H1 (cell line): ENCODE measurements around the gene SON. TPM values are rescaled to one million over a fixed set of nuclear protein-coding genes. Genes with fewer than 3 reads are reported as not detected.

Experiments used
- CTCF ChIA-PET: fragments of 300-600 bp; sonication (Branson Sonifier 250); formaldehyde crosslinking; loops from one replicate; lab custom pipeline; 2021; ENCODE audit not compliant: partially characterized antibody; lab: Charles Lee
- POLR2A ChIA-PET: fragments of 300-600 bp; sonication (Branson Sonifier 250); formaldehyde crosslinking; loops from one replicate; lab custom pipeline; 2021; ENCODE audit warnings: inconsistent platforms; ENCODE audit not compliant: partially characterized antibody; lab: Charles Lee
- DNase-seq, 2 experiments: peaks; one replicate each; pipeline versions ENCODE4 v3.0.0 to v3.0.0-alpha.2; 2010 to 2022; ENCODE audit warnings: low spot score in 2 of 2, low read depth in 1 of 2, mixed read lengths in 1 of 2
- FAIRE-seq: peaks from 2 replicates; lab custom pipeline; 2011; peaks lifted over from hg19 to GRCh38; lab: Jason Lieb, UNC
- H2AFZ ChIP-seq: 2 replicates; pipeline ENCODE4 v1.8.1; 2012; ENCODE audit warnings: low read length, inconsistent platforms
- H2AK5ac ChIP-seq: 2 replicates; pipeline ENCODE4 v1.6.1; 2013; ENCODE audit warnings: low read depth, low read length
- H2BK120ac ChIP-seq: replicated peaks from 2 replicates; pipeline ENCODE3; 2013; ENCODE audit warnings: low read depth, low read length, inconsistent platforms
- H2BK12ac ChIP-seq: 2 replicates; pipeline ENCODE4 v1.6.1; 2013; ENCODE audit warnings: low read depth, low read length
- H2BK15ac ChIP-seq: 2 replicates; pipeline ENCODE4 v1.6.1; 2013; ENCODE audit warnings: low read length
- H2BK20ac ChIP-seq: 2 replicates; pipeline ENCODE4 v1.6.1; 2013; ENCODE audit warnings: low read length
- H2BK5ac ChIP-seq: 2 replicates; pipeline ENCODE4 v1.6.1; 2013; ENCODE audit warnings: low read depth, low read length
- H3K14ac ChIP-seq: 2 replicates; pipeline ENCODE4 v1.6.1; 2013; ENCODE audit warnings: inconsistent platforms; ENCODE audit not compliant: insufficient read length
- H3K18ac ChIP-seq: 2 replicates; pipeline ENCODE4 v1.6.1; 2013; ENCODE audit warnings: low read length; ENCODE audit errors: extremely low read depth
- H3K23ac ChIP-seq: 2 replicates; pipeline ENCODE4 v1.6.1; 2013; ENCODE audit warnings: inconsistent platforms; ENCODE audit not compliant: insufficient read length
- H3K23me2 ChIP-seq: 2 replicates; pipeline ENCODE4 v1.6.1; 2013; ENCODE audit warnings: low read depth, low read length
- H3K27ac ChIP-seq: 2 replicates; pipeline ENCODE4 v1.6.1; 2011; ENCODE audit warnings: low read depth, low read length, inconsistent platforms
- H3K27me3 ChIP-seq, 4 experiments: replicated peaks in 1 of 4; 1 replicate in 1 of 4; 2 replicates in 3 of 4; pipeline versions ENCODE4 v1.6.1 to v1.8.1; 2011 to 2013; ENCODE audit warnings: low read length in 3 of 4, mild to moderate bottlenecking in 3 of 4, inconsistent platforms in 2 of 4, mixed read lengths in 2 of 4, moderate library complexity in 1 of 4; ENCODE audit not compliant: control insufficient read depth in 3 of 4, insufficient read depth in 3 of 4; ENCODE audit errors: extremely low read depth in 1 of 4
- H3K36me3 ChIP-seq, 4 experiments: 2 replicates each; pipeline versions ENCODE4 v1.6.1 to v1.8.1; 2011 to 2013; ENCODE audit warnings: mild to moderate bottlenecking in 4 of 4, low read length in 3 of 4, moderate library complexity in 2 of 4, control low read depth in 1 of 4, inconsistent platforms in 1 of 4; ENCODE audit not compliant: insufficient read depth in 4 of 4, control insufficient read depth in 2 of 4
- H3K4ac ChIP-seq: replicated peaks from 2 replicates; pipeline ENCODE3; 2013; ENCODE audit warnings: low read length, low read depth, mixed read lengths, inconsistent platforms; ENCODE audit not compliant: insufficient read length
- H3K4me1 ChIP-seq, 4 experiments: replicated peaks in 1 of 4; 1 replicate in 1 of 4; 2 replicates in 3 of 4; pipeline versions ENCODE4 v1.6.1 to v1.8.1; 2011 to 2013; ENCODE audit warnings: low read length in 3 of 4, inconsistent platforms in 2 of 4, mixed read lengths in 1 of 4; ENCODE audit not compliant: insufficient read depth in 4 of 4, control insufficient read depth in 3 of 4
- H3K4me2 ChIP-seq, 2 experiments: 2 replicates each; pipeline versions ENCODE4 v1.6.1 to v1.8.1; 2011 to 2013; ENCODE audit warnings: low read depth in 2 of 2, low read length in 2 of 2, control low read depth in 1 of 2, inconsistent platforms in 1 of 2, mild to moderate bottlenecking in 1 of 2; ENCODE audit not compliant: insufficient read depth in 1 of 2
- H3K4me3 ChIP-seq, 4 experiments: fragments of 200-600, 300-600 bp in 1 of 4; sonication (generic), shearing (Covaris generic), sonication (Bioruptor Twin) in 1 of 4; 2 replicates each; pipeline versions ENCODE4 v1.5.1 to v1.8.1; 2011 to 2016; ENCODE audit warnings: low read length in 4 of 4, low read depth in 3 of 4, control low read depth in 2 of 4, inconsistent platforms in 2 of 4, mild to moderate bottlenecking in 2 of 4, mixed read lengths in 1 of 4, moderate library complexity in 1 of 4; ENCODE audit not compliant: insufficient read depth in 2 of 4; ENCODE audit errors: extremely low read depth in 1 of 4
- H3K56ac ChIP-seq: replicated peaks from 2 replicates; pipeline ENCODE3; 2013; ENCODE audit warnings: low read depth, mild to moderate bottlenecking, mixed read lengths, low read length, inconsistent platforms; ENCODE audit not compliant: insufficient read length
- H3K79me1 ChIP-seq: 2 replicates; pipeline ENCODE4 v1.6.1; 2013; ENCODE audit warnings: low read depth, low read length, control low read depth
- H3K79me2 ChIP-seq, 2 experiments: 2 replicates each; pipeline versions ENCODE4 v1.6.1 to v1.8.1; 2012 to 2013; ENCODE audit warnings: low read length in 2 of 2, mild to moderate bottlenecking in 2 of 2, inconsistent platforms in 1 of 2; ENCODE audit not compliant: insufficient read depth in 2 of 2, control insufficient read depth in 1 of 2
- H3K9ac ChIP-seq, 4 experiments: replicated peaks in 1 of 4; 1 replicate in 1 of 4; 2 replicates in 3 of 4; pipeline versions ENCODE4 v1.6.1 to v1.8.1; 2011 to 2013; ENCODE audit warnings: low read depth in 3 of 4, low read length in 3 of 4, control low read depth in 2 of 4, mild to moderate bottlenecking in 2 of 4, moderate library complexity in 2 of 4, inconsistent platforms in 1 of 4; ENCODE audit errors: extremely low read depth in 1 of 4
- H3K9me3 ChIP-seq, 2 experiments: 2 replicates each; pipeline versions ENCODE4 v1.6.1 to v1.8.1; 2012 to 2013; ENCODE audit warnings: mild to moderate bottlenecking in 2 of 2, moderate library complexity in 2 of 2, control low read depth in 1 of 2, inconsistent platforms in 1 of 2, low read depth in 1 of 2, low read length in 1 of 2, mixed read lengths in 1 of 2; ENCODE audit not compliant: insufficient read depth in 2 of 2
- H4K20me1 ChIP-seq, 2 experiments: replicated peaks in 1 of 2; 2 replicates each; pipeline versions ENCODE3 to v1.8.1; 2011 to 2013; ENCODE audit warnings: inconsistent platforms in 2 of 2, low read length in 2 of 2, mild to moderate bottlenecking in 1 of 2; ENCODE audit not compliant: insufficient read depth in 2 of 2, control insufficient read depth in 1 of 2
- H4K5ac ChIP-seq: 2 replicates; pipeline ENCODE4 v1.6.1; 2013; ENCODE audit warnings: low read length, low read depth, mixed read lengths, inconsistent platforms; ENCODE audit not compliant: insufficient read length
- H4K8ac ChIP-seq: 2 replicates; pipeline ENCODE4 v1.8.0; 2013; ENCODE audit warnings: mild to moderate bottlenecking, moderate library complexity, low read length, inconsistent platforms; ENCODE audit not compliant: insufficient read depth; ENCODE audit errors: extremely low read depth
- H4K91ac ChIP-seq: replicated peaks from 2 replicates; pipeline ENCODE3; 2013; ENCODE audit warnings: low read length, mixed read lengths, inconsistent platforms; ENCODE audit not compliant: insufficient read length
- ASH2L ChIP-seq: fragments of 200-600, 300-600 bp; sonication (generic); IDR thresholded peaks from one replicate; pipeline ENCODE4 v1.7.1; 2017; ENCODE audit warnings: low read length
- BCL11A ChIP-seq, 2 experiments: IDR thresholded peaks; one replicate each; pipeline ENCODE4 v1.6.1; 2011; ENCODE audit warnings: low read depth in 2 of 2, low read length in 2 of 2, mild to moderate bottlenecking in 2 of 2
- BRCA1 ChIP-seq: IDR thresholded peaks from 2 replicates; pipeline ENCODE4 v1.6.1; 2012; ENCODE audit warnings: low read depth, low read length, improper control_type of control experiment
- CBX8 ChIP-seq: fragments of 300-800, 300-1000 bp; sonication (generic); IDR thresholded peaks from 2 replicates; pipeline ENCODE4 v1.7.1; 2016; ENCODE audit warnings: low read depth, low read length, borderline replicate concordance
- EGR1 ChIP-seq: IDR thresholded peaks from 2 replicates; pipeline ENCODE4 v1.6.1; 2011; ENCODE audit warnings: low read depth, low read length, borderline replicate concordance
- GTF2F1 ChIP-seq: IDR thresholded peaks from 2 replicates; pipeline ENCODE4 v1.6.1; 2012; ENCODE audit warnings: low read depth, low read length, improper control_type of control experiment, borderline replicate concordance
- MAFK ChIP-seq: IDR thresholded peaks from 2 replicates; pipeline ENCODE4 v1.6.1; 2012; ENCODE audit warnings: low read depth, mild to moderate bottlenecking, improper control_type of control experiment, low read length
- POLR2A ChIP-seq, 2 experiments: IDR thresholded peaks; 1 replicate in 1 of 2; 2 replicates in 1 of 2; pipeline ENCODE4 v1.6.1; 2011; ENCODE audit warnings: low read depth in 2 of 2, low read length in 2 of 2, mild to moderate bottlenecking in 2 of 2; ENCODE audit errors: control extremely low read depth in 1 of 2
- POU5F1 ChIP-seq: IDR thresholded peaks from 2 replicates; pipeline ENCODE4 v1.6.1; 2011; ENCODE audit warnings: low read depth, mild to moderate bottlenecking, low read length, moderate library complexity
- RFX5 ChIP-seq: IDR thresholded peaks from 2 replicates; pipeline ENCODE4 v1.6.1; 2011; ENCODE audit warnings: low read depth, low read length, improper control_type of control experiment, borderline replicate concordance
- SP4 ChIP-seq: IDR thresholded peaks from 2 replicates; pipeline ENCODE4 v1.6.1; 2012; ENCODE audit warnings: low read length, inconsistent platforms
- SRF ChIP-seq: IDR thresholded peaks from 2 replicates; pipeline ENCODE4 v1.6.1; 2011; ENCODE audit warnings: mild to moderate bottlenecking, low read depth, low read length, moderate library complexity
- TAF1 ChIP-seq: IDR thresholded peaks from 2 replicates; pipeline ENCODE4 v1.6.1; 2011; ENCODE audit warnings: mild to moderate bottlenecking, low read depth, low read length
- WGBS, 2 experiments: shearing (Covaris generic) in 1 of 2; methylation state at CpG; one replicate each; pipeline versions ENCODE4 v1.1.6 to v1.1.7; 2013 to 2015; ENCODE audit warnings: low lambda C conversion rate in 2 of 2, mixed read lengths in 2 of 2, inconsistent platforms in 1 of 2, low coverage in 1 of 2, missing lambda C conversion rate in 1 of 2; ENCODE audit not compliant: insufficient replicate concordance in 2 of 2, insufficient coverage in 1 of 2, insufficient read length in 1 of 2; ENCODE audit errors: extremely low coverage in 1 of 2, missing lambda C conversion rate in 1 of 2; 5-methylcytosine and 5-hydroxymethylcytosine counted together
- polyA plus RNA-seq, 7 experiments: library from polyadenylated mRNA; depleted of rRNA in 3 of 7; stranded (reverse) in 5 of 7; unstranded in 2 of 7; fragments of >200 nt in 5 of 7; fragments of 200-250 nt in 2 of 7; gene quantifications; 1 replicate in 5 of 7; 2 replicates in 1 of 7; 4 replicates in 1 of 7; pipeline versions ENCODE4 v1.2.1 to v1.2.3, GENCODE V29; 2011 to 2013; ENCODE audit warnings: missing spikeins in 2 of 7, mixed read lengths in 2 of 7
- total RNA-seq: library from RNA; stranded (reverse); fragmentation: NEBNext Ultra II Directional; extraction: Animal tissue kit (Norgen Biotek cat#: 25700); gene quantifications from 2 replicates; pipeline ENCODE4 v1.2.1, GENCODE V29; 2021

The SON gene
- total and polyA plus RNA-seq, 2 of the 8 experiments (the other 6 are each of a cell fraction or from before 2014, with no cell fraction given): 122 to 274 TPM

DNA sequence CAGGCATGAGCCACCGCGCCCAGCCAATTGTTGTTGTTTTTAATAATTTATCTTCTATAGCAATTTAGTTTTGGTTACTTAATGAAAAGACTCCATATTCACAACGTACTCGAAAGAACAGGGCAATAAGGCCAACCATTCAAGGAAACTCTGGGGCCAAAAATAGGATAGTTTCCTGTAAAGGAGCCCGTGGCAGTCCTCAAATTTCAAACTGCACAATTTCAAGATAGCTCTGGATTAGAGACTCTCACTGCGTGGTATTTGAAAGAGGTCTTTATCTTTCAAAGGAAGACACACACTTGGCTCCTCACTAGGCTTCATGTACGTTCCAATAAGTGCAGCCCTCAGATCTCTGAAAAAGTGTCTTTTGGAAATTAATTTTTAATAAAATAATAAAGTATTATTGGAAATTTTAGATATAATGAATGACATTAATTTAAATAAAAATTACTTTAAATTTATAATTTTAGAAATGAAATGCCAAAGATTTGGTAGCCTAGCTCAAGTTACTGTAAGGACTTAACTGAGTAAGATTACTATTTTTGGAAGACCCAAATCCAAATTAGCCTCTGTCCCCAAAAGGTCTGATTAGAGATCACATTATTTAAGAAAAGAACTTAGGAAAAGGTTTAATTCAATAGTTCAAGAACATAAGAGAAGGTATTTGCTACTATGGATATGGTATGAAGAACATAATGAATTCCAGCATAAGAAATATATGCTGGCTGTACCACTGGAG is 68.3 kb downstream of the SON start:
- no peak for DNase-seq
- H3K27me3 ChIP-seq: no peaks in the 10 kb centered on the region
- H4K5ac ChIP-seq: no peak overlapping the region
- H3K23ac ChIP-seq: no peak overlapping the region
- H2BK5ac ChIP-seq: no peak overlapping the region
- no peak overlapping the region for H3K18ac ChIP-seq
- H3K23me2 ChIP-seq: no peaks in the 10 kb centered on the region
- no peak overlapping the region for H2BK20ac ChIP-seq
- H3K4me1 ChIP-seq: no peaks in the 10 kb centered on the region
- FAIRE-seq: no peak
- H3K14ac ChIP-seq: no peak overlapping the region
- H3K56ac ChIP-seq: no peak overlapping the region
- POLR2A ChIA-PET: interaction anchor here (0.9 kb wide), 1 partner anchor 17 kb away, joined by 3 read pairs; no protein-coding TSS in a partner anchor
- H3K9ac ChIP-seq: no peak overlapping the region
- H2AK5ac ChIP-seq: no peak overlapping the region
- H4K8ac ChIP-seq: no peak overlapping the region
- no peak overlapping the region for H3K27ac ChIP-seq
- H3K4me2 ChIP-seq: no peak overlapping the region
- 89% methylated on average over 7 of the region's 7 CpGs; no CpG with 5 or more reads in 1 of the 2 experiments for WGBS, 2 experiments
- H2BK15ac ChIP-seq: no peak overlapping the region
- no peak overlapping the region for H2BK12ac ChIP-seq
- TF ChIP-seq CBX8 (no peak), ASH2L (no peak), EGR1 (no peak), SP4 (no peak), POU5F1 (no peak), BCL11A (IDR thresholded peaks at IDR 0.05; ENCODE audit: low read depth in 2 of 2, low read length in 2 of 2) (no peak), POLR2A (IDR thresholded peaks at IDR 0.05; ENCODE audit: control extremely low read depth in 1 of 2, low read depth in 2 of 2, low read length in 2 of 2) (no peak), TAF1 (no peak), MAFK (no peak), BRCA1 (no peak), RFX5 (no peak), GTF2F1 (no peak), SRF (no peak)
- TF ChIP-seq, all 59 proteins: peak for 0
- H3K4me3 ChIP-seq: no peak overlapping the region
- peaks cover 0 to 5% (median 2%) of the 10 kb centered on the region in 4 experiments; a peak in 1 of 8 replicates for H3K36me3 ChIP-seq
- H2AFZ ChIP-seq: no peak overlapping the region
- no peaks in the 10 kb centered on the region for H3K79me1 ChIP-seq
- no peaks in the 10 kb centered on the region for H3K9me3 ChIP-seq
- CTCF ChIA-PET: no interaction called here
- no peak overlapping the region for H3K4ac ChIP-seq
- H3K79me2 ChIP-seq: no peaks in the 10 kb centered on the region
- H4K20me1 ChIP-seq: no peaks in the 10 kb centered on the region
- H2BK120ac ChIP-seq: no peak overlapping the region
- no peak overlapping the region for H4K91ac ChIP-seq
